Activated naive CD4-positive, alpha-beta T cell treated with anti-CD3 and anti-CD28 coated beads for 36 hours (primary cell): ENCODE data around the gene CCDC40. TPM values are rescaled to one million over a fixed set of nuclear protein-coding genes. Genes with fewer than 3 reads are reported as not detected.

Experiments
- CTCF ChIA-PET: fragments of 350-600 bp; sonication (Branson Sonifier 250); formaldehyde crosslinking; loops from one replicate; lab custom pipeline; 2021; ENCODE audit warnings: antibody characterized with exemption; lab: Charles Lee
- DNase-seq: peaks from one replicate; pipeline ENCODE4 v3.0.0-alpha.2; 2020
- H3K27ac Mint-ChIP-seq: one replicate; pipeline ENCODE4 v1.8.0; 2021; ENCODE audit warnings: mild to moderate bottlenecking, mixed read lengths
- H3K27me3 Mint-ChIP-seq: one replicate; pipeline ENCODE4 v1.8.0; 2021; ENCODE audit warnings: low read depth, mixed read lengths
- H3K36me3 Mint-ChIP-seq: one replicate; pipeline ENCODE4 v1.8.0; 2021; ENCODE audit warnings: low read depth, mixed read lengths
- H3K4me1 Mint-ChIP-seq: one replicate; pipeline ENCODE4 v1.8.0; 2021; ENCODE audit warnings: low read depth, mixed read lengths
- H3K4me3 Mint-ChIP-seq: one replicate; pipeline ENCODE4 v1.8.0; 2021; ENCODE audit warnings: mild to moderate bottlenecking, moderate library complexity, mixed read lengths
- H3K9me3 Mint-ChIP-seq: one replicate; pipeline ENCODE4 v1.8.0; 2021; ENCODE audit warnings: mixed read lengths
- intact Hi-C: fragments of 100-400 bp; cut with micrococcal nuclease; formaldehyde crosslinking; loops from one replicate; pipeline ENCODE4 v1.15.1; 2023
- microRNA-seq: library from miRNA; unstranded; fragments of <30 nt; microRNA quantifications from one replicate; pipeline ENCODE4 v1.2.0, GENCODE V29; 2022; ENCODE audit warnings: borderline microRNAs expressed, borderline replicate concordance
- total RNA-seq, 2 experiments: library from RNA; stranded (reverse); gene quantifications; one replicate each; pipeline ENCODE4 v1.2.3, GENCODE V29; 2021

The CCDC40 gene
- total RNA-seq, 2 experiments from 2014 or later, result 0.32 TPM; not detected in 1

DNA sequence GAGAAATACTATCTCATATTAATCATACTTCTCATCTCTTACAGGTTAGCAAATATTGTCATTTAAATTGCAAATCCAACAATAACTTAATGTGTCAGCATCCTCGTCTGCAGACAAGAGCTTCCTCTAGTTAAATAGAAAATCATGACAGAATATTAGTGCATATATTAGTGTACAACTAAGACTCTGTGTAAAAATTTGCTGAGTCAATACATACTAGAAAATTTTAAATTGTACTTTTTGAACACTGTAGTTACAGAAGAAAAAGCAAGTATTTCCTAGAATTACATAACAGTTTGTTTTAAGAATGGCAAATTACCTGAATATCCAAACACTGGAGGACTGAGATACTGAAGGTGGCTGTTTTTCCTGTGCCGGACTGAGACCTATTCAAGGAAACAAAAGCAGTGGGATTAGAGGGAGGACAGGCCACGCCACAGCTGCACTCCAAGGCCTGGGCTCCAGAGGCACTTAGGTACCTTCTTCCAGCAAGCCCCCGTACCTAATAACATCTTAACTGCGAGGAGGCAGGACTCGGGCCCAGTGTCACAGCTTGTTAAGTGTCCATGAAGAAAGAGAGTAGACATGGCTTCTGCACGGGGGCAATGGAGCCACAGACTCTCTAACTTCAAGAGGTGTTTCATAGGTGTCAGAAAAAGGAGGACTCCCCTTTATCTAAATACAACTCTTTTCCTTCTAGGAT lies 105.2 kb downstream of the CCDC40 start:
- no peak overlapping the region for H3K4me3 Mint-ChIP-seq
- DNase-seq, result no peak
- CTCF ChIA-PET, result no interaction called here
- intact Hi-C loops, result no loop called here
- H3K36me3 Mint-ChIP-seq, result peaks cover 56% of the 10 kb centered on the region
- H3K4me1 Mint-ChIP-seq, result peaks cover 24% of the 10 kb centered on the region
- H3K27me3 Mint-ChIP-seq, result no peaks in the 10 kb centered on the region
- H3K9me3 Mint-ChIP-seq, result no peaks in the 10 kb centered on the region
- no peak overlapping the region for H3K27ac Mint-ChIP-seq

DNA sequence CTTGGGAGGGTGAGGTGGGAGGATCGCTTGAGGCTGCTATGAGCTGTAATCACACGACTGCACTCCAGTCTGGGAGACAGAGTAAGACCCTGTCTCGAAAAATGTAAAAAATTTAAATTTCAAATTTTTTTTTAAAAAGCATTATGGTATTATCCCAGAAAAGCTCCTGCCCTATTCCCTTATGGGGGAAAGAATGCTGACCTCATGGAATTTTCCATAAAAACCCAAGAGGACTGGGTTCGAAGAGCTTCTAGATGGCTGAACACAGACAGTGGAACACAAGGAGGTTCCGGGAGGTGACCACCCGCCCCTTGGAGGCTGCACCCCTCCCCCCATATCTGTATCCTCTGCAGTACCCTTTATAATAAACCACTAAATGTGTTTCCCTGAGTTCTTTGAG lies 106.5 kb downstream of the CCDC40 start:
- CTCF ChIA-PET, result interaction anchor here (1.0 to 2.2 kb wide), 3 partner anchors 9 to 134 kb away, joined by 3 to 8 read pairs (median 5); partner anchors contain the start of gene GAA
- intact Hi-C loops, result no loop called here

DNA sequence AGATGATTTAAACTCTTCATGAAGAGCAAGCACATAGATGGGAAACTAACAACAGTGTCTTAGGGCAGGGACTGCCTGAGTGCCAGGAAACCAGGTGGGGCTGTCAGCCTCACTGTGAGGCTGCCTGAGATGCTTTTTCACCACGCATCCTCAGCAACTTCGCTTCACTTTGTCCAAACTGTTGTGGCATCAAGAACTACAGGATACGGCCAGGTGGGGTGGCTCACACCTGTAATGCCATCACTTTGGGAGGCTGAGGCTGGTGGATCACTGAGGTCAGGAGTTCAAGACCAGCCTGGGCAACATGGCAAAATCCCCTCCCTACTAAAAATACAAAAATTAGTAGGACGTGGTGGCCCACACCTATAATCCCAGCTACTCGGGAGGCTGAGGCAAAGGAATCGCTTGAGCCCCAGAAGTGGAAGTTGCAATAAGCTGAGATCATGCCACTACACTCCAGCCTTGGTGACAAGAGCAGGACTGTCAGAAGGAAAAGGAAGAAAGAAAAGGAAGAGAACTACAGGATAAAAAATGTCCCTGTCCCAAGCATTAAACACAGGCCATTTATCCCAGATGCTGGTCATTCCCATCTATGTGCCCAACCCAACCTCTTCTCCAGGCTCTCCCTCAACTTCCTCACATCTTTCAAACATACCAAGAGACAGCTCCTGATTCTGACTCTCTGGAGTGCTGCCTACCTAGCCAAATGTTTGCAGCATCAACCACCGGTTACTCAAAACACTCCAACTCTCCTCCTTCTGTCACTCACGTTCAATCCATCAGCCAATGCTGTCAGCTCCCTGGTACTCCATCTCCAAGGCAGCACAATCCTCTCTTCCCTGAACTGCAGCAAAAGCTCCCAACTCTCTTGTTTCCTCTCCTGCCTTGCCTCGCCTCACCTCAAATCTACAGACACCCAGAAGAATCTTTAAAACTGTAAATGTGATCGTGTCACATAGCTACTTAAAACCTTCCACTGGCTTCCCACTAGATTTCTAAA lies 108.9 kb downstream of the CCDC40 start:
- H3K4me1 Mint-ChIP-seq, result peaks cover 38% of the 10 kb centered on the region
- CTCF ChIA-PET, result interaction anchor here (0.6 to 1.9 kb wide), 8 partner anchors 39 to 215 kb away, joined by 3 to 7 read pairs (median 3); partner anchors contain the start of gene GAA
- no peaks in the 10 kb centered on the region for H3K27me3 Mint-ChIP-seq
- H3K4me3 Mint-ChIP-seq, result peak overlapping the region; percentile 83
- DNase-seq, result peak; percentile 22
- H3K27ac Mint-ChIP-seq, result peak overlapping the region; percentile 79
- peaks cover 24% of the 10 kb centered on the region for H3K36me3 Mint-ChIP-seq
- H3K9me3 Mint-ChIP-seq, result no peaks in the 10 kb centered on the region
- intact Hi-C loops, result loop anchor here (5.0 kb wide), 3 partner anchors 63 to 348 kb away; partner anchors contain the start of gene CBX8

More for the DNA sequence above, 106.5 kb downstream of the CCDC40 start:
- H3K27me3 Mint-ChIP-seq, result no peaks in the 10 kb centered on the region
- no peak overlapping the region for H3K4me3 Mint-ChIP-seq
- H3K4me1 Mint-ChIP-seq, result peaks cover 25% of the 10 kb centered on the region
- H3K9me3 Mint-ChIP-seq, result no peaks in the 10 kb centered on the region
- no peak overlapping the region for H3K27ac Mint-ChIP-seq
- DNase-seq, result no peak
- H3K36me3 Mint-ChIP-seq, result peaks cover 48% of the 10 kb centered on the region

DNA sequence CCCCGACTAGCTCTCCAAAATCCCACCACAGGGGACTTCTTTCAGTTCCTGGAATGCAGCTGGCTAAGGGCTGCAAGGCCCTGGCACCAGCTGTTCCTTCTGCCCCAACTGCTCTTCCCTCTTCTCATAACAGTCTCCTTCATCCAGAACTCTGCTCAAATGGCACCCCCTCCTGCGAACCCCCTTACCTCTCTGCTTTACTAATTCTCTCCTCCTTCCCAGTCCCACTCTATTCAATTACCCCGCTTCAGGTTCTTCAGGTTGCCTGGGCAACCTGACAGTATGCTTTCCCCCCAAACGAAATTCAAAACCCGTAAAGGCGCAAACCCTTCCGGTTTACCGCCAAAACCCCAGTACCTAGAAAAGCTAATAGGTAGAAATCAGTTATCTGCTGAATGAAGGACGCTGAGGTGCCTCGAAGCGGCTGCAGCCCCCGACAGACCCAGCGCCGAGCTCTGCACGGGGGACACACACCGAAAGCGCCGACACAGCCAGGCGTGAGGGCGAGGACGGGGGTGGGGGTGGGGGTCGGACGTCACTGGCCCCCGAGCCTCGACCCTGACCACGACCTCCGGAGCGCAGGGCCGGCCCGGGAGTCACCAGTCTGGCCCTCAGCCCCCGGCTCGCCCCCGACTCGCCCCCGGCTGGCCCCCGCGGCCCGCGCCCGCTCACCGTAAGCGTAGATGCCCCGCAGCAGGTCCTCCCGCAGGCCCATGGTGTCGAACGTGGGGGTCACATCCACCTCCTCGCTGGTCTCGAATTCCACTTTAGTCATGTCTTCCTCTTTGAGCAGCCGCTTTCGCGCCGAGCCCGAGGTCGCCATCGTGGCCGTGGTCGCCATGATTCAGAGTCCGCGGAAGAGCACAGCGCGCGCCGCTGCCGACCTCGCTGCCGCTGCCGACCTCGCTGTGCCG lies 109.9 kb downstream of the CCDC40 start:
- Mint-ChIP-seq H3K36me3 (peaks cover 19% of the 10 kb centered on the region), H3K9me3 (no peaks in the 10 kb centered on the region), H3K4me1 (peaks cover 38% of the 10 kb centered on the region), H3K27me3 (no peaks in the 10 kb centered on the region), H3K4me3 (peak overlapping the region; percentile 94), H3K27ac (peak overlapping the region; percentile 89)
- peak; percentile 30 for DNase-seq
- intact Hi-C loops, result loop anchor here (1.0 to 5.0 kb wide), 7 partner anchors 45 to 349 kb away; partner anchors contain the start of genes CBX8 and GAA
- CTCF ChIA-PET, result interaction anchor here (0.7 to 1.9 kb wide), 7 partner anchors 40 to 214 kb away, joined by 3 to 7 read pairs (median 3); partner anchors contain the start of gene GAA

DNA sequence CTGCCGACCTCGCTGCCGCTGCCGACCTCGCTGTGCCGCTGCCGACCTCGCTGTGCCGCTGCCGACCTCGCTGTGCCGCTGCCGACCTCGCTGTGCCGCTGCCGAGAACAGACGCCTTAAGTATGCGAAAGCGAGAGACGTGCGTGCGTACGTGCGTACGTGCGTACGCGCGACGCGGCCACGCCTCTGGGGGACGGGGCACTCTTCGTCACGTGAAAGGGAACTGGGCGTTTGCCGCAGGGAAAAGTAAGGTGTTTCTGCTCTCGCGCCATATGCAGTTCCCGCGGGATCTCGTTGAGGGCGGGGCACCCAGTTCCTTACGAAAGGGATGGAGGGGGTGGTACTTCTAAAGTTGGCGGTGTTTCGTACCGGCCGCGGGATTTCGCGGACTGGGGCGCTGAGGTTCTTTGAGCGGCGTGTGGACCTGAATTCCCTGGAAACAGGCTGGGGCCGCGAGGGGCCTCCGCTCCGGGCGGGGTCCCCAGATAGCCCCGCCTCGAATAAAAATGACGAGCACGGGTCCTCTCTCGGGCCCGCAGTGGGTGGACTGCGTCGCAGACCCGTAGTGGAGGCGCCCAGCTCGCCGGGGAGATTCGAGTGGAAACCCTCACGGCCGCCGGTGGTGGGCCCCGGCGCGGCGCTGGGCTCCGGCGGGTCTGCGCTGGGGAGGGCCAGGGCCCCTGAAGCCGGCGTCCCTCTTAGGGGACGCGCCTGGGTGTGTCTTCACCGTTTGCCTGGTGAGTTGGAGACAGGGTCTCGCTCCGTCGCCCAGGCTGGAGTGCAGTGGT lies 110.8 kb downstream of the CCDC40 start, which contains the start of gene EIF4A3:
Gene EIF4A3 (minus strand): TSS at position 94 of the 788 bp plus-strand sequence. CDS start 167 bp downstream, outside the sequence.
- Mint-ChIP-seq H3K36me3 (peaks cover 18% of the 10 kb centered on the region), H3K4me3 (peak within 1 kb of the TSS; percentile 94), H3K4me1 (peaks cover 42% of the 10 kb centered on the region), H3K9me3 (peaks cover 4% of the 10 kb centered on the region), H3K27me3 (no peaks in the 10 kb centered on the region), H3K27ac (peak within 1 kb of the TSS; percentile 89)
- peak; percentile 99 for DNase-seq
- CTCF ChIA-PET, result no interaction called here
- intact Hi-C loops, result loop anchor here (1.0 to 5.0 kb wide), 7 partner anchors 46 to 350 kb away; partner anchors contain the start of genes CBX8 and GAA

Small RNA genes within 50 kb of the gene (microRNA-seq; reads per million reads assigned to microRNA genes)
- gene MIR1268B, result not detected

Other genes starting within 250 kb of the CCDC40 start
- 1 to 10 TPM; 3.8 to 3.9 TPM for gene CBX8, start 239.6 kb upstream of the CCDC40 start, total RNA-seq
- 10 to 100 TPM; 22.7 to 26.3 TPM for gene CBX4, start 197.2 kb upstream of the CCDC40 start, total RNA-seq
- gene TBC1D16, start 770 bp upstream of the CCDC40 start, total RNA-seq, result 10 to 100 TPM; 17.0 to 19.0 TPM
- 10 to 100 TPM; 32.1 to 33.2 TPM for gene GAA, start 64.9 kb downstream of the CCDC40 start, total RNA-seq
- gene EIF4A3, start 110.5 kb downstream of the CCDC40 start, total RNA-seq, result 10 to 100 TPM; 92.1 to 97.7 TPM
- not detected for gene CARD14, start 133.4 kb downstream of the CCDC40 start, total RNA-seq
- 10 to 100 TPM; 30.3 to 32.1 TPM for gene SGSH, start 183.7 kb downstream of the CCDC40 start, total RNA-seq
- 1 to 10 TPM; 4.0 to 5.4 TPM for gene SLC26A11, start 183.8 kb downstream of the CCDC40 start, total RNA-seq
- 100 to 1,000 TPM; 234 to 250 TPM for gene RNF213, start 224.2 kb downstream of the CCDC40 start, total RNA-seq